Natural killer cell (primary cell): Measurements from ENCODE around the gene UST. TPM values are rescaled to one million over a fixed set of nuclear protein-coding genes. Genes with fewer than 3 reads are reported as not detected.

Experiments
- ATAC-seq, 3 donors: fragments of 150-1000 bp in 2 of 3; fragments of 200-7000 bp in 1 of 3; cut with Tn5 transposase; 1 replicate in 1 of 3; 2 replicates in 2 of 3; pipeline ENCODE4 v1.10.0; 2021; ENCODE audit warnings: mild to moderate bottlenecking in 2 of 3, moderate library complexity in 2 of 3
- DNase-seq, 2 donors: peaks; one replicate each; pipeline versions ENCODE4 v3.0.0 to v3.0.0-alpha.2; 2013 to 2021; ENCODE audit warnings: mixed read lengths in 1 of 2
- H3K27ac ChIP-seq: one replicate; pipeline ENCODE4 v1.5.1; 2013; ENCODE audit warnings: mild to moderate bottlenecking, low read length
- H3K27me3 ChIP-seq: one replicate; pipeline ENCODE4 v1.6.1; 2013; ENCODE audit warnings: low read length; ENCODE audit not compliant: control insufficient read depth, insufficient read depth
- H3K36me3 ChIP-seq: one replicate; pipeline ENCODE4 v1.6.1; 2013; ENCODE audit warnings: low read length; ENCODE audit not compliant: control insufficient read depth, insufficient read depth
- H3K4me1 ChIP-seq: one replicate; pipeline ENCODE4 v1.6.1; 2013; ENCODE audit warnings: low read length; ENCODE audit not compliant: control insufficient read depth, insufficient read depth
- H3K4me3 ChIP-seq: one replicate; pipeline ENCODE4 v1.5.1; 2013; ENCODE audit warnings: low read length
- H3K9me3 ChIP-seq: one replicate; pipeline ENCODE4 v1.6.1; 2013; ENCODE audit warnings: low read length; ENCODE audit not compliant: control insufficient read depth, insufficient read depth
- H3K27ac Mint-ChIP-seq, 2 donors: one replicate each; pipeline ENCODE4 v1.8.0; 2022; ENCODE audit warnings: mild to moderate bottlenecking in 2 of 2, mixed read lengths in 2 of 2, moderate library complexity in 1 of 2
- H3K27me3 Mint-ChIP-seq, 2 donors: one replicate each; pipeline ENCODE4 v1.8.0; 2022; ENCODE audit warnings: low read depth in 2 of 2, mixed read lengths in 2 of 2
- H3K36me3 Mint-ChIP-seq: one replicate; pipeline ENCODE4 v1.8.0; 2022; ENCODE audit warnings: mixed read lengths
- H3K4me1 Mint-ChIP-seq, 2 donors: one replicate each; pipeline ENCODE4 v1.8.0; 2022; ENCODE audit warnings: mixed read lengths in 2 of 2
- H3K4me3 Mint-ChIP-seq: one replicate; pipeline ENCODE4 v1.8.0; 2022; ENCODE audit warnings: mild to moderate bottlenecking, moderate library complexity, mixed read lengths
- H3K9me3 Mint-ChIP-seq, 2 donors: one replicate each; pipeline ENCODE4 v1.8.0; 2022; ENCODE audit warnings: mixed read lengths in 2 of 2
- CTCF ChIP-seq: fragments of 200-600 bp; IDR thresholded peaks from one replicate; pipeline ENCODE4 v1.8.0; 2022; ENCODE audit warnings: antibody characterized with exemption
- WGBS: methylation state at CpG from one replicate; pipeline ENCODE4 v1.1.7; 2013; ENCODE audit warnings: missing lambda C conversion rate; ENCODE audit not compliant: insufficient coverage; 5-methylcytosine and 5-hydroxymethylcytosine counted together
- intact Hi-C: fragments of 100-400 bp; cut with micrococcal nuclease; formaldehyde crosslinking; loops from one replicate; pipeline ENCODE4 v1.14.2; 2022
- total RNA-seq, 4 donors: library from RNA; stranded (reverse); fragments of 120-200 nt in 1 of 4; gene quantifications; one replicate each; pipeline versions ENCODE4 v1.2.3 to v1.2.4, GENCODE V29; 2013 to 2022

Gene UST
- total RNA-seq, 3 donors from 2014 or later (not counting 1 experiment from before 2014, with no cell fraction given), result 6.3 to 11.9 (median 10.6) TPM

GRCh38 chr6:149088361-149088760 lies 341.5 kb downstream of the UST start:
- DNase-seq, result no peak
- H3K4me1 ChIP-seq, result no peaks in the 10 kb centered on the region
- H3K4me1 Mint-ChIP-seq, result no peaks in the 10 kb centered on the region
- H3K36me3 Mint-ChIP-seq, result no peaks in the 10 kb centered on the region
- no peak for TF ChIP-seq CTCF
- H3K9me3 ChIP-seq, result no peaks in the 10 kb centered on the region
- no peaks in the 10 kb centered on the region for H3K36me3 ChIP-seq
- no peak overlapping the region for H3K27ac ChIP-seq
- H3K4me3 ChIP-seq, result no peak overlapping the region
- intact Hi-C loops, result no loop called here
- H3K9me3 Mint-ChIP-seq, result no peaks in the 10 kb centered on the region
- ATAC-seq, result no peak
- WGBS, result 96% methylated on average over 9 of the region's 9 CpGs
- H3K4me3 Mint-ChIP-seq, result no peak overlapping the region
- no peak overlapping the region for H3K27ac Mint-ChIP-seq
- no peaks in the 10 kb centered on the region for H3K27me3 ChIP-seq
- H3K27me3 Mint-ChIP-seq, result peaks cover 0 to 2% of the 10 kb centered on the region in 2 donors

GRCh38 chr6:149089510-149089909 lies 342.7 kb downstream of the UST start:
- H3K4me1 Mint-ChIP-seq, result no peaks in the 10 kb centered on the region
- Histone ChIP-seq H3K27me3 (no peaks in the 10 kb centered on the region), H3K36me3 (no peaks in the 10 kb centered on the region), H3K4me3 (no peak overlapping the region), H3K4me1 (peaks cover 4% of the 10 kb centered on the region), H3K27ac (no peak overlapping the region), H3K9me3 (no peaks in the 10 kb centered on the region)
- intact Hi-C loops, result no loop called here
- peaks cover 0 to 2% of the 10 kb centered on the region in 2 donors for H3K27me3 Mint-ChIP-seq
- DNase-seq (no peak), ATAC-seq (no peak)
- H3K36me3 Mint-ChIP-seq, result no peaks in the 10 kb centered on the region
- no peak overlapping the region for H3K4me3 Mint-ChIP-seq
- H3K27ac Mint-ChIP-seq, result no peak overlapping the region
- 96% methylated on average over 8 of the region's 8 CpGs for WGBS
- no peak for TF ChIP-seq CTCF
- no peaks in the 10 kb centered on the region for H3K9me3 Mint-ChIP-seq

- Histone ChIP-seq H3K4me3 (no peak overlapping the region), H3K27ac (no peak overlapping the region), H3K27me3 (no peaks in the 10 kb centered on the region), H3K4me1 (peaks cover 4% of the 10 kb centered on the region), H3K9me3 (no peaks in the 10 kb centered on the region), H3K36me3 (no peaks in the 10 kb centered on the region)
- H3K4me1 Mint-ChIP-seq, result no peaks in the 10 kb centered on the region
- DNase-seq, result no peak
- no peak overlapping the region for H3K4me3 Mint-ChIP-seq
- H3K27ac Mint-ChIP-seq, result no peak overlapping the region
- intact Hi-C loops, result no loop called here
- TF ChIP-seq CTCF, result no peak
- peaks cover 0 to 2% of the 10 kb centered on the region in 2 donors for H3K27me3 Mint-ChIP-seq
- WGBS, result 88% methylated on average over 3 of the region's 4 CpGs
- no peaks in the 10 kb centered on the region for H3K9me3 Mint-ChIP-seq
- H3K36me3 Mint-ChIP-seq, result no peaks in the 10 kb centered on the region
- no peak for ATAC-seq
Observed at GRCh38 chr6:149090937-149091336, 344.1 kb downstream of the UST start.

GRCh38 chr6:149093643-149094042 lies 346.8 kb downstream of the UST start:
- Histone ChIP-seq H3K27ac (no peak overlapping the region), H3K4me3 (no peak overlapping the region), H3K4me1 (peaks cover 4% of the 10 kb centered on the region), H3K9me3 (peaks cover 7% of the 10 kb centered on the region), H3K36me3 (no peaks in the 10 kb centered on the region), H3K27me3 (no peaks in the 10 kb centered on the region)
- H3K27ac Mint-ChIP-seq, result no peak overlapping the region
- H3K4me3 Mint-ChIP-seq, result no peak overlapping the region
- 82% methylated on average over 3 of the region's 3 CpGs for WGBS
- peaks cover 9% of the 10 kb centered on the region for H3K36me3 Mint-ChIP-seq
- DNase-seq (no peak), ATAC-seq (no peak)
- TF ChIP-seq CTCF, result no peak
- H3K9me3 Mint-ChIP-seq, result peaks cover under 1 to 3% of the 10 kb centered on the region in 2 donors
- peaks cover 0 to 2% of the 10 kb centered on the region in 2 donors for H3K27me3 Mint-ChIP-seq
- intact Hi-C loops, result no loop called here
- no peaks in the 10 kb centered on the region for H3K4me1 Mint-ChIP-seq
